ENCODE data around the gene GRIN2C.

Gene GRIN2C

DNA sequence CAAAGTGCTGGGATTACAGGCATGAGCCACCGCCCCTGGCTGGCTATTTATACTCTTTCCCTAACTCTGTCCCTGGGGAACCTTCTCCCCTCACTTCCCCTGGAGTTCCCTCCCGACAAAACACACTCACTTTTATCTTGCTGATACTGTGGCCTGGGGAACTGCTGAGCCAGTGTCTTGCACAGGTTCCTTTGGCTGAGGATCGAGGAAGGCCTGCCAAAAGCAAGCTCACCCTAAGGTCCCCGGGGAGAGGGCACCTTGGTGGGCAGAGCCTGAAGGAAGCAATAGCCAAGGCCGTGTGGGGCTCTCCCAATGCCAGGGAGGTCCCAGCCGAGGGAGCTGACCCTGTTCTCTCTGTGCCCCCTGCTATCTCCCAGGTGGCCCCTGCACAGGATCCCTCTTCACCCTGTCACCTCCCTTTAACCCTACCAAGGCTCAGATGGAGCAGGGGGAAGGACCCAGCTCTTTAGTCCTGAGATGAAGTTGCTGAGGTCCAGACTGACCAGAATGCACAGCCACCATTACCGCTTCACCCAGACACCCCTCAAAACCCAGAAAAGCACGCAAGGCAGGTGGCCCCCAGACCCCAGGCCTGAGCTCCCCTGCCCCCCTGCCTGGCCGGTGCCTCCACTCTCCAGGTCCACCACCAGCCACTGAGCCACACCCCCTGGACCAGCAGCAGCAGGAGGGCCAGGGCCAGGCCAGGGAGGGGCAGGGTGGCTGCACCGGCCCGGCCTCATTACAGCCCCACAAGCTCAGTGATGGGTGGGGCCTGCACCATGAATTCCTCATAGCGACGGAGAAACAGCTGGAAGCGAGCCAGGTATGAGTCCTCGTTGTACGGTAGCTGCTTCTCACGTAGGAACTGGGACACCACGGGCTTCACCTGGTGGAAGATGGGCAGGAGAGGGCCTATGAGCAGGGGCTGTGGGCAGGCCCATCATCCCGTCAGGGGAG, 18.2 kb upstream of the GRIN2C start:
- H3K4me3 ChIP-seq (ENCODE audit: low read depth, low read length) = no peak overlapping the region
- TF ChIP-seq, protein P1, sequence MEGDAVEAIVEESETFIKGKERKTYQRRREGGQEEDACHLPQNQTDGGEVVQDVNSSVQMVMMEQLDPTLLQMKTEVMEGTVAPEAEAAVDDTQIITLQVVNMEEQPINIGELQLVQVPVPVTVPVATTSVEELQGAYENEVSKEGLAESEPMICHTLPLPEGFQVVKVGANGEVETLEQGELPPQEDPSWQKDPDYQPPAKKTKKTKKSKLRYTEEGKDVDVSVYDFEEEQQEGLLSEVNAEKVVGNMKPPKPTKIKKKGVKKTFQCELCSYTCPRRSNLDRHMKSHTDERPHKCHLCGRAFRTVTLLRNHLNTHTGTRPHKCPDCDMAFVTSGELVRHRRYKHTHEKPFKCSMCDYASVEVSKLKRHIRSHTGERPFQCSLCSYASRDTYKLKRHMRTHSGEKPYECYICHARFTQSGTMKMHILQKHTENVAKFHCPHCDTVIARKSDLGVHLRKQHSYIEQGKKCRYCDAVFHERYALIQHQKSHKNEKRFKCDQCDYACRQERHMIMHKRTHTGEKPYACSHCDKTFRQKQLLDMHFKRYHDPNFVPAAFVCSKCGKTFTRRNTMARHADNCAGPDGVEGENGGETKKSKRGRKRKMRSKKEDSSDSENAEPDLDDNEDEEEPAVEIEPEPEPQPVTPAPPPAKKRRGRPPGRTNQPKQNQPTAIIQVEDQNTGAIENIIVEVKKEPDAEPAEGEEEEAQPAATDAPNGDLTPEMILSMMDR (IDR thresholded peaks at IDR 0.05; ENCODE audit: borderline replicate concordance, insufficient read depth, low read depth, low read length) = no peak

DNA sequence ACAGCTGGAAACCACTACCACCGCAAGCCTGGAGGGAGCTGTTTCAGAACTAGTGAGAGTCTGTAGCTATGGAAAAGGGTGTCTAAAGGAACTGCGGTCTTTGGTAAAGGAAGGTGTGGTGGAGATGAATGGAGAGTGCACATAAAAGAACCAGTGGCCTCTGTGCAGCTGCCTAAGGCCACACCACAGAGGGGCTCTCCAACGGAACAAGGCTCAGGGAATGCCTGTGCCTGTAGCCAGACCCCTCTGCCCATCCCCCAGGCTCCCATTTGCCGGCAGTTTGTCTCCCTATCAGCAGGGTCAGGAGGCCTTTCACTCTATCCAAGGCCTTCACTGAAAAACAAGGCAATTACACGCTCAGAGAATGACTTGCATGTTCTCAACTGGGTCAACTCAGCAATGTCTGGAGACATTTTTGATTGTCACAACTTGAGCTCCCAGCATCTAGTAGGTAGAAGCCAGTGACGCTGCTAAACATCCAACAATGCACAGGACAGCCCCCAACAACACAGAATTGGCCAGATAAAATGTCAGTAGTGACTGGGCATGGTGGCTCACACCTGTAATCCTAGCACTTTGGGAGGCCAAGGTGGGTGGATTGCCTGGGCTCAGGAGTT, 16.4 kb upstream of the GRIN2C start:
- TF ChIP-seq, protein P1 (IDR thresholded peaks at IDR 0.05; ENCODE audit: borderline replicate concordance, insufficient read depth, low read depth, low read length) = no peak
- no peak overlapping the region for H3K4me3 ChIP-seq (ENCODE audit: low read depth, low read length)

DNA sequence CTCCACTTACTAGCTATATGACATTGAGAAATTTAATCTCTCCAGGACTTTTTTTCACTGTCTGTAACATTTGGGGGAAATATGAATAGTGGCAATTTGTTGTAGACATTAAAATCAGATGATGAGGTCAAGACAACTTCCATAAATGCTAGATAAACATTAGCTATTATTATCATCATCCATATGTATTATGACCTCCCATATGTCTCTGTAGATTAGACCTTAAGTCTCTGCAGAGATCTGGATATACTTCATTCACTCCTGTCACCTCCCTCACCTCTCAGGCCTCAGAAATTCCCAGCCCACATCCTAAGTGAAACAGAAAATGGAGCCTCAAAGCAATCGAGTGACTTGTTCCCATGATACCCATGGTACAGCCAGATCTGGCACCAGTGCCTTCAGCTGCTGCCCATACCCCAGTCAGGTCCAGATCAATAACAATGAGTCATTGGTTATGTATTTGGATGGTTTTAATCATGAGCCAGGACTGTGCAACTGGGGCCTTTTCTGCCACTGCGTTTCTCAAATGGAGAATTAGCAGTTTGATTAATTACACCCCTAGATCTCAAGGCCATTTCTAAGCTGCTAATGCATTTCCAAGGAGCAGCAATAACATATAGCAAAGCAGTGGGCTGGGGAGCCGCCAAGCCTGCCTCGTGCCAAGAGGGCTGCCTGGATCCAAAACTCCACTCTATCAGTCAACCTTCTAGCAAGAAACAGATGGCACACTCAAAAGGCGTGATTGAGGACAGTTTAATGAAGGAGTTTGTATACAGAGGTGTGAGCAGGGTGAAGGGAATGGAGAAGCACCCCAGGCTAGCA, 15.7 kb upstream of the GRIN2C start:
- TF ChIP-seq, protein P1 (IDR thresholded peaks at IDR 0.05; ENCODE audit: borderline replicate concordance, insufficient read depth, low read depth, low read length) = no peak
- no peak overlapping the region for H3K4me3 ChIP-seq (ENCODE audit: low read depth, low read length)

DNA sequence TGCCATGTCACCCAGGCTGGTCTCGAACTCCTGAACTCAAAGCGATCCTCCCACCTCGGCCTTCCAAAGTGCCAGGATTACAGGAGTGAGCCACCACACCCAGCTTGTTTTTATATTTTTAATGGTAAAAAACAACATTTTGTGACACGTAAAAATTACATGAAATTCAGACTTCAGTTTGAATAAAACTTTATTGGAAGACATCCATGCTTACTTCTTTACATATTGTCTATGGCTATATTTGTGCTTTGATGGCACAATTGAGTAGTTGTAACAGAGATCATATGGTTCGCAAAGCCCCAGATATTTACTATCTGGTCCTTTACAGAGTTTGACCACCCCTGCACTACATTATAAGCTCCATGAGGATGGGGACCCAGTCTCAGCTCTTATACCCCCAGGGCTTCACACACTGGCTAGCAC, 14.9 kb upstream of the GRIN2C start:
- TF ChIP-seq, protein P1 (IDR thresholded peaks at IDR 0.05; ENCODE audit: borderline replicate concordance, insufficient read depth, low read depth, low read length) = no peak
- no peak overlapping the region for H3K4me3 ChIP-seq (ENCODE audit: low read depth, low read length)

DNA sequence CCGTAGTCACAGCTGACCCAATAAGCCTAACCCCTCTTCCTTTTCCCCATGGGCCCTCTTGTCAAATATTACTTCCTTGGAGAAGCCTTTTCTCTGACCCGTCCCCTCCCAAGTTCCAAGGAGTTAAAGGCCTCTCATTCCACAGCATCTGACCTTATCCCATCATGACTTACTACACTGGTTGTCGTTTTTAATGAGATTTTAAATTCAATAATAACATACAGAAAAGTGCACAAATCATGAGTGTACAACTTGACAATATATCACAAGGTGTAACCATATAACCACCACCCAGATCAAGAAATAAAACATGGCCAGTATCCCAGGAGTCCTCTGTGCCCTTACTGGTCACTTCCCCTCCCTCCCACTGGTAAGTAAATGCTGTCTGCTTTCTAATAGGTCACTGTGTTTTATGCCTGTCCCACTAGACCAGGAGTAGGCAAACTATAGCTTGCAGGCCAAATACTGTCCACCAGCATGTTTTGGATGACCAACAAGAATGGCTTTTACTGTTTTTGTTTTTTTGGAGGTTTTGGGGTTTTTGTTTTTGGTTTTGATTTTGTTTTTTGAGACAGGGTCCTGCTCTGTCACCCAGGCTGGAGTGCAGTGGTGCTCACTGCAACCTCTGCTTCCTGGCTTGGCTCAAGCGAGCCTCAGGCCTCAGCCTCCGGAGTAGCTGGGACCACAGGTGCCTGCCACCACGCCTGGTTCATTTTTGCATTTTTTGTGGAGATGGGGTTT, 14.4 kb upstream of the GRIN2C start:
- TF ChIP-seq, protein P1 (IDR thresholded peaks at IDR 0.05; ENCODE audit: borderline replicate concordance, insufficient read depth, low read depth, low read length) = no peak
- peak overlapping the region; percentile 55 for H3K4me3 ChIP-seq (ENCODE audit: low read depth, low read length)

DNA sequence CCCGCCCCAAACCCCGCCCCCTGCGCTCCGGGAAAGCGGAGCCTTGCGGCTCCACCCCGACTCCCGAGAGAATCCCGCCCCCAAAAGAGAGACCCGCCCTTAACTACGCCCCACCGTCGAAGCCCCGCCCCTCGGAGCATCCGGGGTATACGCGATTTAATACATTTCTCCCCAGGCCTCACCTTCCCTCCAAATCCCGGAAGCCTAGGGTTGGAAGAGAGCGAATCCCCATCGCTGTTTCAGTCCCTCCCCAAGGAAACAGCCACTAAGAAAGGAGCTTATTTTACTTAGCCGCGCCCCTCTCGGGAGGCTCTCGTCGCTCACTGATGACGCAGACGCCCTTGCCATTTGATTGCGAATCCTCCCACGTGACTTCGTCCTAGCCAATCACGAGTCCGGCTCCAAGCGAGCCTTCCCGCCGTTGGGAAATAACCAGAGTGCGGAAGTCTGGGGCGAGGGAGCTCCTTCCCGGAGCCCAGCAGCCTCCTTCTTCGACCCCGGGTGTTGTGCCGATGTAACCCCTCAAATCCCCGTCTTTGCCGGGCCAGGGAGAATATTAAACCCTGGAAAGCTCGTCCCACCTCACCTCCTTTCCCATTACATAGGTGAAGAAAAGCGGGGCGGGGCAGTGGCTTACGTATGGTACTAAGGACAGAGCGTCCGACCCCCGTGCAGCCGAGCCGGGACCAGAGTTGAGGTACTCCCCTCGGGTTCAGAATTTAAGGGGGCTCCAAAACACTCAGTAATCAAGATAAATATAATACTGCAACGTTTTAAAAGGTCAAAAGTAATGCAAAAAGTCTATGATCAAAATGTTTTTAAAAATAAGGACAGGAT, 13.6 kb upstream of the GRIN2C start:
- H3K4me3 ChIP-seq (ENCODE audit: low read depth, low read length) = peak overlapping the region; percentile 65
- TF ChIP-seq, protein P1 (IDR thresholded peaks at IDR 0.05; ENCODE audit: borderline replicate concordance, insufficient read depth, low read depth, low read length) = no peak

Data from GM12875 (cell line).